Skeletal muscle tissue (tissue), 4 donors: ENCODE data around the gene SMYD1. TPM values are rescaled to one million over a fixed set of nuclear protein-coding genes. Genes with fewer than 3 reads are reported as not detected.
A peak's percentile ranks its signal among the peaks of the same experiment; 100 is the strongest.
"Not testable (repeated sequence)": the region's sequence is repeated elsewhere in the genome, so short reads cannot be mapped to it uniquely, and the experiment has no call there.

Experiments used
- H3K27ac ChIP-seq: one replicate; pipeline ENCODE4 v1.7.0; 2013; ENCODE audit warnings: mild to moderate bottlenecking, low read depth, low read length, inconsistent platforms
- H3K27me3 ChIP-seq, 3 donors: one replicate each; pipeline ENCODE4 v1.7.0; 2013; ENCODE audit warnings: low read length in 3 of 3; ENCODE audit not compliant: control insufficient read depth in 3 of 3, insufficient read depth in 3 of 3
- H3K36me3 ChIP-seq, 3 donors: one replicate each; pipeline ENCODE4 v1.7.0; 2013; ENCODE audit warnings: low read length in 3 of 3; ENCODE audit not compliant: control insufficient read depth in 3 of 3, insufficient read depth in 3 of 3
- H3K4me1 ChIP-seq, 3 donors: one replicate each; pipeline ENCODE4 v1.7.0; 2013; ENCODE audit warnings: low read length in 3 of 3, mild to moderate bottlenecking in 3 of 3; ENCODE audit not compliant: control insufficient read depth in 3 of 3, insufficient read depth in 3 of 3
- H3K4me3 ChIP-seq, 3 donors: one replicate each; pipeline ENCODE4 v1.7.0; 2013; ENCODE audit warnings: low read length in 3 of 3
- H3K9ac ChIP-seq, 3 donors: one replicate each; pipeline ENCODE4 v1.7.0; 2013; ENCODE audit warnings: low read length in 3 of 3, mild to moderate bottlenecking in 3 of 3, moderate library complexity in 2 of 3, low read depth in 1 of 3
- H3K9me3 ChIP-seq, 3 donors: one replicate each; pipeline ENCODE4 v1.7.0; 2013; ENCODE audit warnings: low read length in 3 of 3; ENCODE audit not compliant: control insufficient read depth in 3 of 3
- total RNA-seq: library from RNA; depleted of rRNA; stranded (reverse); fragments of >200 nt; gene quantifications from one replicate; pipeline ENCODE4 v1.2.3, GENCODE V29; 2014
- donor health status: Osteomylitis.

SMYD1 gene
- total RNA-seq = 147 TPM

DNA sequence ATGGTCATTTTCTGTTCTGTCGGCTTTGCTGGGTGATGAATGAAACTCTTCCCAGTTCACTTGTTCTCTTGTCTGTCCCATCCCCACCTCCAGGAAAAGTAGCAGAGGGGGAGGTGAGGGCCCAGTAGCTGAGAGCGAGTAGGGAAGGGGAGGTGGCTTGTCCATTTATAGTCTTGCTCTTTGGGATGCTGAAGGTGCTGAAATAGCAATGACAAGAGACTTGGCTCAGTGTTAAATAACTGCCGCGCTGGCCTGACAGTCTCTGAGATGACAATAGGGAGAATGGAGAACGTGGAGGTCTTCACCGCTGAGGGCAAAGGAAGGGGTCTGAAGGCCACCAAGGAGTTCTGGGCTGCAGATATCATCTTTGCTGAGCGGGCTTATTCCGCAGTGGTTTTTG, at the start of gene SMYD1:
Gene SMYD1 (plus strand): TSS at position 228 of the 400 bp plus-strand sequence. CDS start 40 bp downstream, at position 268.
- no peaks in the 10 kb centered on the region for H3K9me3 ChIP-seq
- peaks cover 5 to 12% (median 11%) of the 10 kb centered on the region in 3 donors for H3K4me1 ChIP-seq
- no peaks in the 10 kb centered on the region for H3K27me3 ChIP-seq
- H3K36me3 ChIP-seq = no peaks in the 10 kb centered on the region
- H3K27ac ChIP-seq = peak within 1 kb of the TSS; percentile 92
- H3K4me3 ChIP-seq = peak within 1 kb of the TSS; percentile 71 to 84 (median 84)
- H3K9ac ChIP-seq = peak within 1 kb of the TSS; percentile 78 to 86 (median 81)

DNA sequence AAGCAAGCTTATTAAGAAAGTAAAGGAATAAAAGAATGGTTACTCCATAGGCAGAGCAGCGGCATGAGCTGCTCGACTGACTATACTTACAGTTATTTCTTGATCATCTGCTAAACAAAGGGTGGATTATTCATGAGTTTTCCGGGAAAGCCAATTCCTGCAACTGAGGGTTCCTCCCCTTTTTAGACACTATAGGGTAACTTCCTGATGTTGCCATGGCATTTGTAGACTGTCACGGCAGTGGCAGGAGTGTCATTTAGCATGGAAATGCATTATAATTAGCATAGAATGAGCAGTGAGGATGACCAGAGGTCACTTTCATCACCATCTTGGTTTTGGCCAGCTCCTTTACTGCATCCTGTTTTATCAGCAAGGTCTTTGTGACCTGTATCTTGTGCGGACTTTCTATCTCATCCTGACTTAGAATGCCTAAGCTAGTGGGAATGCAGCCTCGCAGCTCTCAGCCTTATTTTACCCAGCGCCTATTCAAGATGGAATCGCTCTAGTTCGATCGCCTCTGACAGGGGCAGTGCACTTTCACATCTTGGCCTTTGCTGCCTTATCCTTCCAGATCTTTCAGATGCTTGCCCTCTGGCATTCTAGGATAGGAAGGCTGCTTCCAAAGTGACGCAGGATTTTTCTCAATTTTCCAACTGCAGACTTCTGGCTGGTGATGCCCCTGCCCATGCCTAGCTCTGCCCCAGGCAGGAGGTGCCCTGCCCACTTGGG, 49.4 kb upstream of the SMYD1 start:
- H3K27me3 ChIP-seq, H3K27ac ChIP-seq, H3K9me3 ChIP-seq, H3K4me3 ChIP-seq, H3K9ac ChIP-seq, H3K36me3 ChIP-seq: not testable (repeated sequence)
- H3K4me1 ChIP-seq = peaks cover 5 to 12% (median 6%) of the 10 kb centered on the region in 3 donors

GRCh38 chr2:88018909-88019308, 48.7 kb upstream of the SMYD1 start:
- no peaks in the 10 kb centered on the region for H3K27me3 ChIP-seq
- H3K4me1 ChIP-seq = peaks cover 5 to 12% (median 6%) of the 10 kb centered on the region in 3 donors
- H3K9ac ChIP-seq = no peak overlapping the region
- H3K36me3 ChIP-seq = no peaks in the 10 kb centered on the region
- no peak overlapping the region for H3K4me3 ChIP-seq
- no peaks in the 10 kb centered on the region for H3K9me3 ChIP-seq
- no peak overlapping the region for H3K27ac ChIP-seq

DNA sequence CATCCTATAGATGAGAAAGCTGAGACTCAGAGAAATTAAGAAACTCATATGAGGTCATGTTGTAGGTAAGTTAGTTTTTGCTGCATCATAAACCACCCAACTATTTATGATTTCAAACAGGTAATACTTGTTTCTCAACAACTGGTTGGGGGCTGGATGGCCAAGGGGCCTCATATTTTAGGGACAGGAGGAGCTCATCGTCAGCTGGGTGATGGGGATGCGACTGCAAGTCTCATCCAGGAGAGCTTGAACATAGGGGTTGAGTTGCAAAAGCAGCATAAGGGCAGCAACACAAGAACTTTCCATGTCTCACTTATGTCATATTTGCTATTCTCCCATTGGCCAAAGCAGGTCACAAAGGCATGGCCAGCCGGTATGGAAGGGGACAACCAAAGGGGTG, 47.6 kb upstream of the SMYD1 start:
- H3K4me3 ChIP-seq = no peak overlapping the region
- no peak overlapping the region for H3K27ac ChIP-seq
- H3K9me3 ChIP-seq = no peaks in the 10 kb centered on the region
- H3K27me3 ChIP-seq = no peaks in the 10 kb centered on the region
- H3K36me3 ChIP-seq = no peaks in the 10 kb centered on the region
- H3K4me1 ChIP-seq = peaks cover 5 to 12% (median 6%) of the 10 kb centered on the region in 3 donors
- no peak overlapping the region for H3K9ac ChIP-seq

DNA sequence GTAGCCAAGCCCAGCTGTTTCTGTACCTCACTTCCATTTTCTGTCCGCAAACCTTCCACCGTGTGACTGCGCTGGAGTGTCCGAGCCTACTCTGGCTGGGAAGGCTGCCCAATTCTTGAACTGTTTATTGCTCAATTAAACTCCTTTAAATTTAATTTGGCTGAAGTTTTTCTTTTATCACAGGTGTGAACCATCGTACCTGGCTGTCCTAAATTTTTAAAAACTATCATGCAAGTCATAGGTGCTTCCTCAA, 45.0 kb upstream of the SMYD1 start:
- H3K36me3 ChIP-seq = peaks cover 0 to 2% (median 0%) of the 10 kb centered on the region in 3 donors
- no peaks in the 10 kb centered on the region for H3K9me3 ChIP-seq
- H3K27me3 ChIP-seq = no peaks in the 10 kb centered on the region
- no peak overlapping the region for H3K9ac ChIP-seq
- H3K4me1 ChIP-seq = peaks cover 0 to 1% (median 0%) of the 10 kb centered on the region in 3 donors
- no peak overlapping the region for H3K4me3 ChIP-seq
- H3K27ac ChIP-seq = no peak overlapping the region

- Histone ChIP-seq H3K4me1 (no peaks in the 10 kb centered on the region), H3K36me3 (peaks cover 2 to 15% (median 5%) of the 10 kb centered on the region in 3 donors), H3K27me3 (no peaks in the 10 kb centered on the region), H3K27ac (no peak overlapping the region), H3K9ac (no peak overlapping the region), H3K4me3 (no peak overlapping the region), H3K9me3 (no peaks in the 10 kb centered on the region)
These were observed 43.1 kb upstream of the SMYD1 start for GRCh38 chr2:88024509-88024908.

DNA sequence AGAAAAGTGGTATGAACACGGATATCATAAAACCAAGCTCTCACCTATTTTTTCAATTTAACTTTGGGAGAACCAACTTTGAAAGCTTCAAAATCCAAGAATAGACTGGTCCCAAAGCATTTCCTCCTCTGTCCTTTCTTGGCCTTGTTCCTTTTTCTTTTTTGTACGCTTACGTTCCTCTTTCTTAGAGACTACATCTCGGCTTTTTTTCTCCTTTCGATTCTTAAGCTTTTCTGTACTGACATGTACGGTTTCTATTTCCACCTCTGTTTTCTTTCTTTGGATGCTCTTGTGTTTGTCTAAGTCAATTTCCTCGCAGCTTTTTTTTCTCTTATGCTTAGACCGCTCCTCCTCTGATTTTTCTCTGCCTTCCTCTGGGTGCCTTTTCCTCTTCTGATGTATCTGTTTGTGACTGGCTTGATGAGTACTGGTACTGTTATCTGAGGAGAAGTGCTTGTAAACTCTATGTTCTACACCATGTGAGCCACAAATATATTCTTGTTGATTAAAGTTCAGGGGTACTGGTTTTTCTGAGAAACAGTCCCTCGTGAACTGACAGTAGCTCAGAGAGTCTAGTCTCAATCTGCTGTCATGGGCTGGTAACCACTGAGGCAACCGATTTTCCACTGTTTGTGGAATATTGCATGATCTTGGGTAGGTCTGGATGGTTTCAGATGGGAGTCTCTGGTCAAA, 39.8 kb upstream of the SMYD1 start:
- no peaks in the 10 kb centered on the region for H3K27me3 ChIP-seq
- no peak overlapping the region for H3K9ac ChIP-seq
- no peaks in the 10 kb centered on the region for H3K4me1 ChIP-seq
- H3K9me3 ChIP-seq = no peaks in the 10 kb centered on the region
- peaks cover 2 to 22% (median 16%) of the 10 kb centered on the region in 3 donors for H3K36me3 ChIP-seq
- no peak overlapping the region for H3K4me3 ChIP-seq
- H3K27ac ChIP-seq = no peak overlapping the region

- Histone ChIP-seq H3K4me3 (no peak overlapping the region), H3K36me3 (peaks cover 5 to 26% (median 20%) of the 10 kb centered on the region in 3 donors), H3K27me3 (no peaks in the 10 kb centered on the region), H3K9me3 (no peaks in the 10 kb centered on the region), H3K27ac (no peak overlapping the region), H3K4me1 (no peaks in the 10 kb centered on the region), H3K9ac (no peak overlapping the region)
These were observed 38.7 kb upstream of the SMYD1 start for GRCh38 chr2:88028931-88029330.

GRCh38 chr2:88032070-88032702, 35.4 kb upstream of the SMYD1 start:
- peaks cover 7 to 25% (median 21%) of the 10 kb centered on the region in 3 donors for H3K36me3 ChIP-seq
- no peaks in the 10 kb centered on the region for H3K4me1 ChIP-seq
- no peaks in the 10 kb centered on the region for H3K9me3 ChIP-seq
- H3K27me3 ChIP-seq = no peaks in the 10 kb centered on the region
- no peak overlapping the region for H3K27ac ChIP-seq
- H3K4me3 ChIP-seq = no peak overlapping the region
- no peak overlapping the region for H3K9ac ChIP-seq

DNA sequence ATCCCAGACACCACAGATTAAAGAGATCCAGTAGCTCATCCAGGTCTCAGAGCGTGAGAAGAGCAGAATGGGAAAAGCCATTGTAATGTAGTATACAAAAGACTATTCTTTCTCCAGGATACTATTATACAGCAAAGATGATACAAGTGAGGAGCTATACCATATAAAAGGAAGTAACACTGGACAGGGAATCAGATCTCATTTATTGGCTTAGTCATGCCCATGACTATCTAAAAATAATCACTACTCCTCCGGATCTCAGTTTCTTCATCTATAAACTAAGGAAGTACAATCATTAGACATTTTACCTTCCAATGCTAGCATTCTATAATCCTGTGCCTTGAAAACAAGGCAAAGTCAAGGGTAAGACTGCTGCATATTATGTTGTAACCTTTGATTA, 31.4 kb upstream of the SMYD1 start:
- Histone ChIP-seq H3K4me3 (no peak overlapping the region), H3K27ac (no peak overlapping the region), H3K9ac (no peak overlapping the region), H3K4me1 (peaks cover 0 to 4% (median 0%) of the 10 kb centered on the region in 3 donors), H3K36me3 (peaks cover 5 to 12% (median 10%) of the 10 kb centered on the region in 3 donors), H3K9me3 (no peaks in the 10 kb centered on the region), H3K27me3 (no peaks in the 10 kb centered on the region)
